ENCODE results near the gene SLC39A12.

Gene SLC39A12

GRCh38 chr10:17951868-17952371 lies at the start of gene SLC39A12:
Gene SLC39A12 (plus strand): TSS chr10:17951918. CDS start chr10:17953277, 1,359 bp downstream.
- TF ChIP-seq OSR1 (CRISPR knock-in tag; IDR thresholded peaks at IDR 0.05) (no peak), ZC3H10 (CRISPR knock-in tag; IDR thresholded peaks at IDR 0.05) (no peak), ISL1 (CRISPR knock-in tag; IDR thresholded peaks at IDR 0.05) (no peak), CSRNP3 (CRISPR knock-in tag; IDR thresholded peaks at IDR 0.05) (no peak), GLIS3 (CRISPR knock-in tag; IDR thresholded peaks at IDR 0.05) (no peak)
- ATAC-seq: no peak; the same call in 1 of the 3 replicates

GRCh38 chr10:17904564-17904963 lies 47.2 kb upstream of the SLC39A12 start:
- no peak for TF ChIP-seq TCF4 (CRISPR knock-in tag; IDR thresholded peaks at IDR 0.05; ENCODE audit: borderline replicate concordance)
- no peak for TF ChIP-seq ZNF70 (CRISPR knock-in tag; IDR thresholded peaks at IDR 0.05)
- TF ChIP-seq CREB5 (CRISPR knock-in tag; IDR thresholded peaks at IDR 0.05; ENCODE audit: low read depth): no peak
- no peak for TF ChIP-seq ZNF565 (CRISPR knock-in tag; conservative IDR thresholded peaks at IDR 0.05; ENCODE audit: low read depth)
- TF ChIP-seq TOX (CRISPR knock-in tag; IDR thresholded peaks at IDR 0.05; ENCODE audit: borderline replicate concordance): no peak
- no peak for TF ChIP-seq CSDC2 (CRISPR knock-in tag; IDR thresholded peaks at IDR 0.05)
- TF ChIP-seq TSHZ2 (CRISPR knock-in tag; IDR thresholded peaks at IDR 0.05): no peak
- TF ChIP-seq ESRRG (CRISPR knock-in tag; IDR thresholded peaks at IDR 0.05): no peak
- TF ChIP-seq OSR1 (CRISPR knock-in tag; IDR thresholded peaks at IDR 0.05): no peak
- no peak for TF ChIP-seq ZC3H10 (CRISPR knock-in tag; IDR thresholded peaks at IDR 0.05)
- no peak for TF ChIP-seq BACH2 (CRISPR knock-in tag; IDR thresholded peaks at IDR 0.05; ENCODE audit: borderline replicate concordance)
- TF ChIP-seq RARB (CRISPR knock-in tag; IDR thresholded peaks at IDR 0.05): no peak
- no peak for TF ChIP-seq ZFP3 (CRISPR knock-in tag; IDR thresholded peaks at IDR 0.05)
- TF ChIP-seq POU6F1 (CRISPR knock-in tag; IDR thresholded peaks at IDR 0.05; ENCODE audit: borderline replicate concordance, low read depth): no peak
- TF ChIP-seq SNAI2 (CRISPR knock-in tag; IDR thresholded peaks at IDR 0.05): no peak
- TF ChIP-seq PPARA (CRISPR knock-in tag; IDR thresholded peaks at IDR 0.05; ENCODE audit: borderline replicate concordance): no peak
- ATAC-seq: no peak

GRCh38 chr10:17905491-17905890 lies 46.2 kb upstream of the SLC39A12 start:
- TF ChIP-seq ZNF565 (CRISPR knock-in tag; conservative IDR thresholded peaks at IDR 0.05; ENCODE audit: low read depth) (no peak), GLIS3 (CRISPR knock-in tag; IDR thresholded peaks at IDR 0.05) (no peak), ZFP3 (CRISPR knock-in tag; IDR thresholded peaks at IDR 0.05) (no peak), CSDC2 (CRISPR knock-in tag; IDR thresholded peaks at IDR 0.05) (no peak), ZNF70 (CRISPR knock-in tag; IDR thresholded peaks at IDR 0.05) (no peak), PPARA (CRISPR knock-in tag; IDR thresholded peaks at IDR 0.05; ENCODE audit: borderline replicate concordance) (no peak), POU6F1 (CRISPR knock-in tag; IDR thresholded peaks at IDR 0.05; ENCODE audit: borderline replicate concordance, low read depth) (no peak), BACH2 (CRISPR knock-in tag; IDR thresholded peaks at IDR 0.05; ENCODE audit: borderline replicate concordance) (no peak), CREB5 (CRISPR knock-in tag; IDR thresholded peaks at IDR 0.05; ENCODE audit: low read depth) (no peak), ESRRG (CRISPR knock-in tag; IDR thresholded peaks at IDR 0.05) (no peak), PATZ1 (CRISPR knock-in tag; IDR thresholded peaks at IDR 0.05; ENCODE audit: borderline replicate concordance) (no peak), TCF4 (CRISPR knock-in tag; IDR thresholded peaks at IDR 0.05; ENCODE audit: borderline replicate concordance) (no peak), OSR1 (CRISPR knock-in tag; IDR thresholded peaks at IDR 0.05) (no peak), ZC3H10 (CRISPR knock-in tag; IDR thresholded peaks at IDR 0.05) (no peak)
- ATAC-seq: peak; percentile 18; the same call in 1 of the 3 replicates
